Raji (cell line): Measurements from ENCODE around the gene RCOR1.

Experiments
- POLR2A ChIP-seq: IDR thresholded peaks from 2 replicates; pipeline ENCODE4 v1.6.1; 2011; ENCODE audit warnings: low read depth, low read length, control low read depth; ENCODE audit not compliant: insufficient read depth

The RCOR1 gene

DNA sequence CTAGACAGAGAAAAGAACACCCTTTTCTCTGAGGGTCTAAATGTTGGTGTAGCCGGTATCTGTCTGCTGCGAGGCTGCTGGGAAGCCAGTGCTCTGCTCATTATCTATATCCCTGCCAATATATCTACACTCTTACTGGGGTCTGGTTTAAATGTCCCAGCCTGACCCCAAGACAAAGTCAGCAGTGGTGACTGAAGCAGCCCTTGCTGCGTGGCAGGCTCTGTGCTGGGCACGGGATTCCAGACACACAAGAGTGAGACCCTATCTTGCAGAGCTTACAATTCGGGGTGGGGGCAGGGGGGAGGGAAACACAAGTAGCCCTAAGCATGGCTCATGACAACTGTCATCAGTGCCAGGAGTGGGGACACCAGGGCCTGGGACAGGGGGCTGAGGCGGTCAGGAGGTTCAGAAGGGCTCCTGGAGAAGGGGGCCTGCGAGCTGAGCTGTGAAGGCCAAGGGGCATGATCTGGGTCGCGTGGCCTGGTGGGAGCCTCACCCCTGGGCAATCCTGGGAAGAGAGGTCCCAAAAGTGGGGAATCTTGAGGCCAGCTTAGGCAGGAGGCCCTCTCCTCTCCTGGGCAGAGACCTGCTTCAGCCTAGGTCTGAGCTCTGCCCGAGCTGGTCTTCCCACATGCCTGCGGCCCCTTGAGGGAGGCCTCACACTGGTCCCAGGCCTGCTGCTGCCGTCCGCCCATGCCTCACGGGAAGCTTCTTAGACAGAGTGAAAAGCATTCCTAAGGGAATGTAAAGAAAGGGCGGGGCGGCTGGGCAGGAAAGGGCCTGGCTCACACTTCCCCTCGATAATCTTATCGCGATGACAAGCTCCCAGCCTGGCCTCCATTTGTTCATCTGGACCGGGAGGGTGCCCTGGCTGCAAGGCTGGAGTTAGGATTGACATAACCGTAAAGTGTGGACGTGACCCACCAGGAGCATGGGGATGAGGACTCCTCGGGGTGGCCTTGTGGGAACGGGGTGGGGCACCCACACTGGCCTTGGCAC is 7.3 kb upstream of the RCOR1 start:
- no peak for TF ChIP-seq POLR2A

DNA sequence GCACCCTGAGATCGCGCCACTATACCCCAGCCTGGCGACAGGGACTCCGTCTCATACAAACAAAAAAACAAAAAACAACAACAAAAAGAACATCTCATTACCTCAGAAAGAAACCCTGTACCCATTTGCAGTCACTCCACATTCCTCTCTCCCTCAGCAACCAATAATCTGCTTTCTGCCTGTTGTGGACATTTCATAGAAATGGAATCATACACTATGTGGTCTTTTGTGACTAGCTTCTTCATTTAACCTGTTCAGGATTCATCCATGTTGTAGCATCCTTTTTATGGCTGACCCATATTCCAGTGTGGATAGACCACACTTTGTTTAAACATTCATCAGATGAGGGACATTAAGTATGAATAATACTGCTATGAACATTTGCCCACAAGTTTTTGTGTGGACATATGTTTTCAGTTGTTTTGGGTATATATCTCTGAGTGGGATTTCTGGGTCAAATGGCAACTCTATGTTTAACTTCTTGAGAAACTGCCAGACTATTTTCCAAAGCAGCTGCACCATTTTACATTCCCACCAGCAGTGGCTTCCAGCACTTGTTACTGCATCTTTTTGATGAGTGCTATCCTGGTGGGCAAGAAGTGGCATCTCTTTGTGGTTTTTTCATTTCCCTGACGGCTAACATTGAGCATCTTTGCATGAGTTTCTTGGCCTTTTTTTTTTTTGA is 5.9 kb upstream of the RCOR1 start:
- TF ChIP-seq POLR2A, result no peak

DNA sequence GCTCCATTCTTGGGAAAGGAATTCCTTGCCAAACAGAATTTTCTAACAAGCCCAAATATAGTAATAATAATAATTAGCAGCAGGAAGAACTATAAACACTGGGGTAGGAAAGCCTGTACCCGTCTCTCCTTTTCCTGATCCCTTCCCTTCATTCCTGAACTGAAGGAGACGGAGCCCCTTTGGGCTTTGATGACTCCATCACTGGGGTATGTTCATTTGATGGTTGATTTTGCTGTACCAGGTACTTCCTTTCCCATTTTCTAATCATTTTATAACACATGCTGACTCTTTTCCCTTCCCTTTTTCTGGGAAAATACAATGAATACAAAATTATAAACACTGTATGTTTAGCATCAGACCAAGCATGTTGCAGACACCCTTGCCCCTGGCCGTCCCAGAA is 3.6 kb upstream of the RCOR1 start:
- no peak for TF ChIP-seq POLR2A

DNA sequence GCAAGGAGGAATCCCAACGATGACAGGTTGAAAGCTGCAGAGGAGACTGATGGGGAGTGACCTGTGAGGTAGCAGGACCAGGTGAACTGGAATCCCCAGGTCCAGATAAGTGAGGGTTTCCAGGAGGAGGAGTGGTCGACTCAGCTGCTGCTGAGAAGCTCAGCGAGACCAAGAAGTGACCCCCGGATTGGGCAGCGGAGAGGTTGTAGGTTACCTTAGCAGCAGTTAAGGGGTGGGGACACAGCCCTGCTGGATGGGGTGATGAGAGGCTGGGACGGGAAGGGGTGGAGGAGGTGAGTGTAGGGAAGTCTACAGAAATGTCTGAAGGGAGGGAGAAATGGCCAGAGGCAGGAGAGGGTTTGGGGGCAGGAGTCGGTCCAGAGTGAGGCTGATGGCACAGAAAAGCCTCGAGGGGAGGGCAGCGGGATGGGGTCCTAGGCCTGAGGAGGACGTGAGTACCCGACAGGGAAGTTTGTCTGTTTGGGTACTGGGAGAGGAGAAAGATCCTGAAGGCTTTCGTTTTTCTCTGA is 2.6 kb upstream of the RCOR1 start:
- no peak for TF ChIP-seq POLR2A

DNA sequence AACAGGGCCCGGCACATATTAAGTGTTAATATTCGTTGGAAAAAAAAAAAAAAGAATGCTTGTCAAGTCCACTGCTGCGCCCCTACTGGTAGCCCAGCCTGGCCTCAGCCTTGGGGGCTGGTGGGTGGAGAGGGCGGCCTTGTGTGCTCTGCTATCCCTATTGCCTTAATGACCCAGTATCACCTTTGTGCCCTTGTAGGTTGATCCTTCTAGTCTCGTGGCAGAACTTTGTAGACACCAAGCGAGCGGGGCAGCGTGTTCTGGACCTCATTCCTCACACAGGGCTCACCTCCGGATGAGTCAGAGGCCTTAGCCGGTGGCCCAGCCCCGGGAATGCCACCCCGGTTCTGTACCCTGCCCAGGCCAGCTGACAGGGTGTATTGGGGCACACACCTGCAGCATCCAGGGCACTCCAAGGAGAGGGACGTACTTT is 1.8 kb upstream of the RCOR1 start:
- no peak for TF ChIP-seq POLR2A

DNA sequence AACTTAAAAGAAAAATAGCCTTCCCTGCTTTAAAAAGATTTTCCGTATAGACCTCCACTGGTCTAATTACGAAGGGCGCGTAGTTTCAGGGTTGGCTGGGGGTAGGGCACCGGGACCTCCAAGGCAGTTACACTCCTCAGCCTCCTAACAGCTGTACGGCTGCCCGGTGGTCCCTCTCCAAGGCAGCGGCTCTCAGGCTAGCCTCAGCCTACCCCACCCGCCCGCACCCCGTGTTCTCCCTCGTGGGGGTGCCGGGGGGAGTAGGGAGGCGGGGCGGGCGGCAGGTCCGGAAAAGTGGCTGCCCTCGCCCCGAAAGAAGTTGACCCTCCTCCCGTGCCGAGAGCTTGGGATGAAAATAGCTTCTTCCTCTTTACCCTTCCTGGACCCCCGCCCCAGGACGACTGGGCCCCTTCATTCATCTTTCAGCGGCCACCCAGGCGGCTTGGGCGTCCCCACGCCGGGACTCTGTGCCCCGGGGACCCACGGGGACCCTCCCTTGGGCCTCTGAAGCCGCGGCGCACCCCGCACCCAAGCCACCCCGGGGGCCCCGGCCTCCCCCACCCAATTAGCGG is 991 bp upstream of the RCOR1 start:
- TF ChIP-seq POLR2A, result peak; percentile 38

DNA sequence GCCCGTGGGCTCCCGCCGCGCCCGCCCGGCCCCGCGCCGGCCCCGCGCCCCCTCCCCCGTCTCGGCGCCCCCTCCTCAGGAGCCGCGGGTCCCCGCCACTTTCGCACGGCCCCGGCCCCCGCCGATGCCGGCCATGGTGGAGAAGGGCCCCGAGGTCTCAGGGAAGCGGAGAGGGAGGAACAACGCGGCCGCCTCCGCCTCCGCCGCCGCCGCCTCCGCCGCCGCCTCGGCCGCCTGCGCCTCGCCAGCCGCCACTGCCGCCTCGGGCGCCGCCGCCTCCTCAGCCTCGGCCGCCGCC is 263 bp downstream of the RCOR1 start:
- TF ChIP-seq POLR2A, result no peak

DNA sequence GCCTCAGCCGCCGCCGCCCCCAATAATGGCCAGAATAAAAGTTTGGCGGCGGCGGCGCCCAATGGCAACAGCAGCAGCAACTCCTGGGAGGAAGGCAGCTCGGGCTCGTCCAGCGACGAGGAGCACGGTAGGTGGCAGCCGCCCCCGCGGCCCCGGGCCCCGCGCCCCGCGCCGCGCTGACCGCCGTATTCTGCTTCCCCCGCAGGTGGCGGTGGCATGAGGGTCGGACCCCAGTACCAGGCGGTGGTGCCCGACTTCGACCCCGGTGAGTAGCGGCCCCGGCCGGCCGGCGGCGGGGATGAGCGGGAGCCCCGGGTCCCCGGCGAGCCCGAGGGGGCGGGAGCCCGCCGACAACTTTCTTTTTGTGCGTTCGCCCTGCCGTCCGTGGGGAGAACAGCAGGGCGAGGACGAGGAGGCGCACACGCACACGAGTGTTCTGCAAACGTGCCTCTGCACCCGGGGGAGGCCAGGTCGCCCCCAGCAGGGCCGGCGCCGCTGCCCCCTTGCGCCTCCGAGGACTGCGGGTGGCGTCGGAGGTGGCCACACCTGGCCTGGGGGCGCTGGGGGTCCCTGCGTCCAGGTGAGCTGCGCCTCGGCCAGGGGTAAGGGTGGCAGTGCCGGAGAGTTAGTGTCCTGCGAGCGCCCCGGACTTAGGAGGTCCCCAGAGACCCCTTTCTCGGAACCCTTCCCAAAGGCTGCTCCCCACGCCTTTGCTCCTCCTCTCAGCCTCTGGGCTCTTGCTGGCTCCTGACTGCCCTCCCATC is 794 bp downstream of the RCOR1 start:
- TF ChIP-seq POLR2A, result peak; percentile 31; the same call in 1 of the 2 replicates

DNA sequence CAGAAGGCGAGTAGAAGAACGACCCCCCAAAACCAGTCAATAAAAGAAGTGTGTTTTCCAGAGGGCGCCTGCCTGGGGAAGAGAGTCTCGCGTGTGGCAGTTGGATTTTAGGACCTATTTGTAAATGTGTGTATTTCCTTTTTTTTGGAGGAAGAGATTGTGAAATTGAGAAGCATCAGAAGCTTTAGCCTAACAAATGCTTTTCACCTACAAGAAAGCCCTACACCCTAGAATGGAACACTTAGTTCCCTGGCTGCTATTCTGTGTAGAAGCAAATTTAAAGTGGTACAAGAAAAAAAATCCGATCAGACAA is 1.3 kb downstream of the RCOR1 start:
- no peak for TF ChIP-seq POLR2A

DNA sequence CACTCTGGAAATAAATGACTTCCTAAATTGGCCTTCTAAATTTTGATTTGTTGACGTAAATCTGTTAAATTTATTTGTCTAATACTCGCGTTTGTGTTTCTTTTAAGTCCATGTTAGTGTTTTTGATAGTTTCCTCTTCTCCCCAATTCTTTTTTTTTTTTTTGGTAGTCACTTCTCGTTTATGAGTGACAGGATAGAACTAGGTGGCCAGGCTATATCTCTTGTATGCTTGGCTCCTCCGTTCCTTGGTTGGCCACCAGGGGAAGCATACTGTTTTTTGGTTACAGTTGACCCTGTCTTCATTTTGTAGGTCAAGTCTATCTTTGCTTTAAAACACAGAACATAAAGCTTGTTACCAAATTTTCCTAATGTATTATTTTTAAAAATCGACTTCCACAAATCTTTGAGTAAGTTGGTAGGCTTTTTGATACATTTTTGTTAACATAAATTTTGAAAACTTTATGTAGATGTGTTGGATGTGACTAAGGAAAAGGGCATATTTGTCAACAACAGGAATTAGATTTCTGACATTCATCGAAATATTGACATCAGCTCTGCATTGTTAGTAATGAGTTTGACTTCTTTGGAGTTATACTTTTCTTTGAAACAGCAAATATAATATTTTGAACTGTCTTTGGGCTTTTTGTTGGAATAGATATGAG is 2.2 kb downstream of the RCOR1 start:
- TF ChIP-seq POLR2A, result no peak

DNA sequence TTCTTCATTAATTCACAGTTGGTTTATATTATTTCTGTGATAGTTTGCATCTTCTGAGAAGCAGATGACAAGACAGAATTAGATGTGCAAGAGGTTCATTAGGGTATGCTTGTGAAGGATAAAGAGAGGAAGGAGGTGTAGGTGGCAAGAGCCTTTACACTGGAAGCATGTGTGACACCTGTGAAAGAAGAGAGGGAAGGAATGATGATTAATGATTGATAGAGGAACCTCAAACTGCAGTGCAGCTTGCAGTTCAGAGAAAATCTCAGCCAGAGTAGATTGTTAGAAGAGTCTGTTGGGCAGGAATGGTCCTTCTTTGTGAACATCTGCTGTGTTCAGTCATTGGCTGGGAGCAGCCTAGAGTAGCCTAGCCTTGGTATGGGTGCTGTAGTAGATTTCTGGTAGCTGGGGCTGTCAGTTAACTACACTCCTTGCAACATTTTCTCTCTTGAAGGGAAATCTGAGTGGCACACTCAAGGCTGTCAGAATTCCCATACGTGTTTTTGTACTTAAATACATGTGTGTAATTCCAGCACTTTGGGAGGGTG is 9.0 kb downstream of the RCOR1 start:
- no peak for TF ChIP-seq POLR2A

DNA sequence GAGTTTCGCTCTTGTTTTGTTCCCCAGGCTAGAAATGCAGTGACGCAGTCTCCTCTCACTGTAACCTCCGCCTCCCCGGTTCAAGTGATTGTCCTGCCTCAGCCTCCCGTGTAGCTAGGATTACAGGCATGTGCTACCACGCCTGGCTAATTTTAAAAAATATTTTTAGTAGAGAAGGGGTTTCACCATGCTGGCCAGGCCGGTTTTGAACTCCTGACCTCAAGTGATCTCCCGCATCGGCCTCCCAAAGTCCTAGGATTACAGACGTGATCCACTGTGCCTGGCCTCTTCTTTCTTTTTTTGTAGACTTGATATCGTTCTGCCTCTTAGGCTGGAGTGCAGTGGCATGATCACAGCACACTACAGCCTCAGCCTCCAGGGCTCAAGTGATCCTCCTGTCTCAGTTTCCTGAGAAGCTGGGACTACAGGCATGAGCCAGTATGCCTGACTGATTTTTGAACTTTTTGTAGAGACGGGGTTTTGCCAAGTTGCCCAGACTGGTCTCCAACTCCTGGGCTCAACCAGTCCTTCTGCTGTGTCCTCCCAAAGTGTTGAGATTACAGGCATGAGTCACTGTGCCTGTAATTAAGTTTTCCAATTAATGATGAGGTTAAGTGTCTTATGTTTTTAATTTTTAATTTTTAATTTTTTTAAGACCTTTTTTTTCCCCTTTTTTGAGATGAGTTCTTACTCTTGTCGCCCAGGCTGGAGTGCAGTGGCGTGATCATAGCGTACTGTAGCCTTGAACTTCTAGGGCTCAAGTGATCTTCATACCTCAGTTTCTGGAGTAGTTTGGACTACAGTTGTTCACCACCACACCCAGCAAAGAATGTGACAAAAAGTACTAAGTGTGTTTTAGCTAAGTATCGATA is 10.2 kb downstream of the RCOR1 start:
- no peak for TF ChIP-seq POLR2A

DNA sequence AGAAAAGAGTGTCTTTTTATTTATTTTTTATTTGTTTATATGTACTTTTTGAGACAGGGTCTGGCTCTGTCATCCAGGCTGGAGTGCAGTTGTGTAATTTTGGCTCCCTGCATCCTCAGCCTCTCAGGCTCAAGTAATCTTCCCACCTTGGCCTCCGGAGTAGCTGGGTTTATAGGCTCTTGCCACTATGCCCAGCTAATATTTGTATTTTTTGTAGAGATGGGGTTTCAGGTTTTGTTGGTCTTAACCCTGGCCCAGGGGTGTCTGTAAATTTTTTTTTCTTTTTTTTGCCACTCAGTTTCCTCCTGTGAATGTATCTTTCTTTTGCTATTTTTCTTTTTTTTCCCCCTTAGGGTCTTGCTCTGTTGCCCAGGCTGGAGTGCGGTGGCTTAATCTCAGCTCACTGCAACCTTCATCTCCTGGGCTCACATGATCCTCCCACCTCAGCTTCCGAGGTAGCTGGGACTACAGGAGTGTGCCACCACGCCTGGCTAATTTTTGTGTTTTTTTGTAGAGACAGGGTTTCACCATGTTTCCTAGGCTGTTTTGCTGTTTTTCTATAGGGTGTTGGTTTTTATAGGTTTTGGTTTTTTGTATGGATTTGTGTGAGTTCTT is 11.0 kb downstream of the RCOR1 start:
- no peak for TF ChIP-seq POLR2A
